GM19467 (cell line): Measurements from ENCODE around the gene KLHDC8A.

Source experiments
- ATAC-seq: cut with Tn5 transposase; IDR thresholded peaks from one replicate; pipeline ENCODE4 v1.9.1; 2021; ENCODE audit warnings: mild to moderate bottlenecking, moderate library complexity; ENCODE audit not compliant: unreplicated experiment

KLHDC8A gene

GRCh38 chr1:205319081-205320018, 37.4 kb downstream of the KLHDC8A start:
- no peak for ATAC-seq

GRCh38 chr1:205318231-205318991, 38.3 kb downstream of the KLHDC8A start:
- ATAC-seq = no peak

- ATAC-seq = no peak
Observed at GRCh38 chr1:205317311-205317917, 39.3 kb downstream of the KLHDC8A start.

- no peak for ATAC-seq
Observed at GRCh38 chr1:205316161-205316566, 40.6 kb downstream of the KLHDC8A start.

GRCh38 chr1:205315008-205315618, 41.6 kb downstream of the KLHDC8A start:
- ATAC-seq = no peak

- ATAC-seq = no peak
Observed at GRCh38 chr1:205313563-205314308, 43.0 kb downstream of the KLHDC8A start.

- ATAC-seq = no peak
Observed at GRCh38 chr1:205312866-205313562, 43.7 kb downstream of the KLHDC8A start.

- no peak for ATAC-seq
Observed at GRCh38 chr1:205310976-205311704, 45.6 kb downstream of the KLHDC8A start.

GRCh38 chr1:205309741-205310140, 47.0 kb downstream of the KLHDC8A start:
- ATAC-seq = no peak

GRCh38 chr1:205306929-205307566, 49.7 kb downstream of the KLHDC8A start:
- ATAC-seq = no peak

GRCh38 chr1:205304695-205305070, 52.0 kb downstream of the KLHDC8A start:
- ATAC-seq = no peak

GRCh38 chr1:205304046-205304694, 52.6 kb downstream of the KLHDC8A start:
- ATAC-seq = no peak

- no peak for ATAC-seq
Observed at GRCh38 chr1:205303247-205303888, 53.4 kb downstream of the KLHDC8A start.

- ATAC-seq = no peak
Observed at GRCh38 chr1:205301842-205302588, 54.7 kb downstream of the KLHDC8A start.

- no peak for ATAC-seq
Observed at GRCh38 chr1:205301205-205301821, 55.4 kb downstream of the KLHDC8A start.

- no peak for ATAC-seq
Observed at GRCh38 chr1:205300149-205300548, 56.6 kb downstream of the KLHDC8A start.
